HEK293 (cell line): ENCODE measurements around the gene LRRC49.

Experiments used
- GFI1B ChIP-seq: fragments of 450-650 bp; formaldehyde crosslinking; IDR thresholded peaks from 2 replicates; pipeline ENCODE4 v1.5.1; 2016; ENCODE audit warnings: missing biosample characterization, missing genetic modification characterization
- GLIS2 ChIP-seq: fragments of 450-650 bp; formaldehyde crosslinking; IDR thresholded peaks from 2 replicates; pipeline ENCODE4 v1.5.1; 2016; ENCODE audit warnings: missing biosample characterization, missing genetic modification characterization
- KLF16 ChIP-seq: fragments of 450-650 bp; formaldehyde crosslinking; IDR thresholded peaks from 2 replicates; pipeline ENCODE4 v1.5.1; 2017; ENCODE audit warnings: missing biosample characterization, missing genetic modification characterization
- KLF7 ChIP-seq: fragments of 450-650 bp; formaldehyde crosslinking; IDR thresholded peaks from 2 replicates; pipeline ENCODE4 v1.5.1; 2016; ENCODE audit warnings: missing biosample characterization, missing genetic modification characterization, borderline replicate concordance
- OSR2 ChIP-seq: fragments of 450-650 bp; formaldehyde crosslinking; IDR thresholded peaks from 2 replicates; pipeline ENCODE4 v1.5.1; 2016; ENCODE audit warnings: missing biosample characterization, missing genetic modification characterization
- PRDM2 ChIP-seq: fragments of 450-650 bp; formaldehyde crosslinking; IDR thresholded peaks from 2 replicates; pipeline ENCODE4 v1.5.1; 2016; ENCODE audit warnings: missing biosample characterization, missing genetic modification characterization, borderline replicate concordance
- PRDM6 ChIP-seq: fragments of 450-650 bp; formaldehyde crosslinking; IDR thresholded peaks from 2 replicates; pipeline ENCODE4 v1.5.1; 2017; ENCODE audit warnings: missing biosample characterization, missing genetic modification characterization
- REPIN1 ChIP-seq: fragments of 450-650 bp; formaldehyde crosslinking; IDR thresholded peaks from 2 replicates; pipeline ENCODE4 v1.5.1; 2017; ENCODE audit warnings: missing biosample characterization, missing genetic modification characterization, low read depth
- SETDB1 ChIP-seq: IDR thresholded peaks from one replicate; pipeline ENCODE4 v1.6.1; 2017; ENCODE audit warnings: mild to moderate bottlenecking, low read length, moderate library complexity, mixed read lengths; ENCODE audit not compliant: insufficient read length
- TCF7L2 ChIP-seq: IDR thresholded peaks from 2 replicates; pipeline ENCODE4 v1.6.1; 2011; ENCODE audit warnings: low read depth, mild to moderate bottlenecking, inconsistent platforms, low read length, moderate library complexity, borderline replicate concordance
- YY1 ChIP-seq: fragments of 450-650 bp; formaldehyde crosslinking; IDR thresholded peaks from 2 replicates; pipeline ENCODE4 v1.5.1; 2018; ENCODE audit warnings: missing biosample characterization, missing genetic modification characterization
- ZEB2 ChIP-seq: fragments of 450-650 bp; formaldehyde crosslinking; IDR thresholded peaks from 2 replicates; pipeline ENCODE4 v1.5.1; 2016; ENCODE audit warnings: missing biosample characterization, missing genetic modification characterization
- ZFP41 ChIP-seq: fragments of 450-650 bp; formaldehyde crosslinking; IDR thresholded peaks from 2 replicates; pipeline ENCODE4 v1.5.1; 2016; ENCODE audit warnings: missing biosample characterization, missing genetic modification characterization, borderline replicate concordance
- ZNF133 ChIP-seq: fragments of 450-650 bp; formaldehyde crosslinking; IDR thresholded peaks from 2 replicates; pipeline ENCODE4 v1.5.1; 2016; ENCODE audit warnings: missing biosample characterization, missing genetic modification characterization
- ZNF2 ChIP-seq: fragments of 450-650 bp; formaldehyde crosslinking; IDR thresholded peaks from 2 replicates; pipeline ENCODE4 v1.5.1; 2016; ENCODE audit warnings: missing biosample characterization, missing genetic modification characterization
- ZNF202 ChIP-seq: fragments of 450-650 bp; formaldehyde crosslinking; IDR thresholded peaks from 2 replicates; pipeline ENCODE4 v1.5.1; 2016; ENCODE audit warnings: missing biosample characterization, missing genetic modification characterization, borderline replicate concordance
- ZNF211 ChIP-seq: fragments of 450-650 bp; formaldehyde crosslinking; IDR thresholded peaks from 2 replicates; pipeline ENCODE4 v1.5.1; 2016; ENCODE audit warnings: low read depth, missing biosample characterization, missing genetic modification characterization
- ZNF23 ChIP-seq: fragments of 450-650 bp; formaldehyde crosslinking; IDR thresholded peaks from 2 replicates; pipeline ENCODE4 v1.5.1; 2016; ENCODE audit warnings: missing biosample characterization, missing genetic modification characterization, borderline replicate concordance
- ZNF292 ChIP-seq: fragments of 450-650 bp; formaldehyde crosslinking; IDR thresholded peaks from 2 replicates; pipeline ENCODE4 v1.5.1; 2016; ENCODE audit warnings: low read depth, missing biosample characterization, missing genetic modification characterization, borderline replicate concordance
- ZNF341 ChIP-seq: fragments of 450-650 bp; formaldehyde crosslinking; IDR thresholded peaks from 2 replicates; pipeline ENCODE4; 2016; ENCODE audit warnings: low read depth, missing biosample characterization, missing genetic modification characterization
- ZNF394 ChIP-seq: fragments of 450-650 bp; formaldehyde crosslinking; IDR thresholded peaks from 2 replicates; pipeline ENCODE4 v1.5.1; 2016; ENCODE audit warnings: missing biosample characterization, missing genetic modification characterization, mild to moderate bottlenecking, moderate library complexity, borderline replicate concordance
- ZNF423 ChIP-seq: fragments of 450-650 bp; formaldehyde crosslinking; IDR thresholded peaks from 2 replicates; pipeline ENCODE4 v1.5.1; 2016; ENCODE audit warnings: missing biosample characterization, missing genetic modification characterization
- ZNF433 ChIP-seq: fragments of 450-650 bp; formaldehyde crosslinking; IDR thresholded peaks from 2 replicates; pipeline ENCODE4 v1.5.1; 2016; ENCODE audit warnings: missing biosample characterization, missing genetic modification characterization, low read depth
- ZNF501 ChIP-seq: fragments of 450-650 bp; formaldehyde crosslinking; IDR thresholded peaks from 2 replicates; pipeline ENCODE4 v1.5.1; 2016; ENCODE audit warnings: missing biosample characterization, missing genetic modification characterization
- ZNF521 ChIP-seq: fragments of 450-650 bp; formaldehyde crosslinking; IDR thresholded peaks from 2 replicates; pipeline ENCODE4 v1.5.1; 2017; ENCODE audit warnings: missing biosample characterization, mild to moderate bottlenecking, missing genetic modification characterization
- ZNF585B ChIP-seq: fragments of 450-650 bp; formaldehyde crosslinking; IDR thresholded peaks from 2 replicates; pipeline ENCODE4 v1.5.1; 2016; ENCODE audit warnings: missing biosample characterization, missing genetic modification characterization
- ZNF626 ChIP-seq: fragments of 450-650 bp; sonication (Bioruptor Pico); formaldehyde crosslinking; IDR thresholded peaks from 2 replicates; pipeline ENCODE4 v1.5.1; 2018; ENCODE audit warnings: missing biosample characterization, missing genetic modification characterization, inconsistent platforms
- ZNF701 ChIP-seq: fragments of 450-650 bp; formaldehyde crosslinking; IDR thresholded peaks from 2 replicates; pipeline ENCODE4 v1.5.1; 2016; ENCODE audit warnings: missing biosample characterization, missing genetic modification characterization
- ZNF707 ChIP-seq: fragments of 450-650 bp; formaldehyde crosslinking; IDR thresholded peaks from 2 replicates; pipeline ENCODE4 v1.5.1; 2016; ENCODE audit warnings: missing biosample characterization, missing genetic modification characterization
- ZNF792 ChIP-seq: fragments of 450-650 bp; formaldehyde crosslinking; IDR thresholded peaks from 2 replicates; pipeline ENCODE4 v1.5.1; 2016; ENCODE audit warnings: missing biosample characterization, missing genetic modification characterization
- ZSCAN18 ChIP-seq: fragments of 450-650 bp; formaldehyde crosslinking; IDR thresholded peaks from 2 replicates; pipeline ENCODE4 v1.5.1; 2016; ENCODE audit warnings: missing biosample characterization, missing genetic modification characterization

Gene LRRC49

GRCh38 chr15:70892002-70892911 is at the start of gene LRRC49, which contains the start of gene THAP10 (continued):
- TF ChIP-seq YY1 (peak; percentile 89), GFI1B (tag by site-specific recombination) (no peak; the same call in 1 of the 2 replicates), ZNF792 (tag by site-specific recombination) (no peak), REPIN1 (tag by site-specific recombination) (peak; percentile 86), ZNF501 (tag by site-specific recombination) (peak; percentile 96), ZNF707 (tag by site-specific recombination) (no peak), OSR2 (tag by site-specific recombination) (peak; percentile 29; the same call in 1 of the 2 replicates), ZNF292 (tag by site-specific recombination) (no peak), ZNF133 (no peak), ZNF701 (tag by site-specific recombination) (peak; percentile 77; the same call in 1 of the 2 replicates), ZNF211 (no peak), TCF7L2 (peak; percentile 69), ZNF23 (no peak), ZNF585B (tag by site-specific recombination) (0 out of 2 replicates have a peak, but pooled peaks have one; percentile 16), ZNF433 (no peak), ZNF521 (tag by site-specific recombination) (no peak), ZNF341 (peak; percentile 94), KLF7 (no peak; the same call in 1 of the 2 replicates), ZNF626 (tag by site-specific recombination) (0 out of 2 replicates have a peak, but pooled peaks have one; percentile 38), KLF16 (peak; percentile 89), SETDB1 (no peak), ZNF394 (tag by site-specific recombination) (peak; percentile 94), GLIS2 (tag by site-specific recombination) (peak; percentile 99), ZEB2 (peak; percentile 93; the same call in 1 of the 2 replicates), PRDM2 (tag by site-specific recombination) (no peak), ZNF423 (0 out of 2 replicates have a peak, but pooled peaks have one; percentile 20), ZSCAN18 (tag by site-specific recombination) (peak; percentile 86; the same call in 1 of the 2 replicates), ZNF2 (peak; percentile 94), ZNF202 (tag by site-specific recombination) (no peak), ZFP41 (no peak), PRDM6 (tag by site-specific recombination) (peak; percentile 98)
